Stimulated activated CD8-positive, alpha-beta memory T cell treated with anti-CD3 and anti-CD28 coated beads, Interleukin-12 subunit alpha, Interleukin-12 subunit beta, amount 100 ng/mL, for 4 hours (primary cell): Measurements from ENCODE around the gene GMEB2.
"Not testable (repeated sequence)": the region's sequence is repeated elsewhere in the genome, so short reads cannot be mapped to it uniquely, and the experiment has no call there.

Experiments
- DNase-seq: peaks from one replicate; pipeline ENCODE4 v3.0.0-alpha.2; 2020; ENCODE audit warnings: low read depth

Gene GMEB2

DNA sequence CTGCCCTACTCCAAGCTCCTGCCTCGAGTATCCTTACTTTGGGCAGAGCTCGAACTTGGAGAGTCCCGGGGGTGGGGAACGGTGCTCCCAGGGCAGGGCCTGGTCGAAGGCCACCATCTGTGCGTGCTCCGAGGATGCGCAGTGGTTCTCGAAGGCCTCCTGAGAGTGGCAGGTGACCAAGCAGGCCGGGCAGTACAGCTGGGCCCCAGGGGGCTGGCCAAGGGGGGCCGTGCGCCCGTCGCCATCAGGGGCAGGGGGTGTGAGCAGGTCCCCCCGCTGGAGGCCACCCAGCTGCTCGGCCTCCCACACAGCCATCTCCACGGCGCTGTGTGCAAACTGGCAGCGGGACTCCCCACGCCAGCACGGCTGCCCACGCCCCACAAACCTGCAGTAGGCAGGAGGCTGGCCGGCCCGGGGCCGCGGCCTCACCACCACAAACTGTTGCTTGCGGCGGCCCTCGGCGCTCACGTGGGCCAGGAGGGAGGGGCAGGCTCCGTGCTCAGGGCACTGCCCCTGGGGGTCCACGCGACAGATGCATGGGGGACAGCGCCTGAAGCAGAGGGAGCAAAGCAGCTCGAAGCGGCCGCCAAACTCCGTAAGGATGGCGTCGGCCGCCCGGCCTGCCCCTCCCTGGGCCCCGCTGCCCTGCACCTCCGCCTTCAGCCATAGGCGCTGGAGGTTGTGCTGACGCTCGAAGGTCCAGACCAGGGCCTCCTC lies 54.7 kb downstream of the GMEB2 start:
- DNase-seq: no peak

- DNase-seq: not testable (repeated sequence)
These were observed 55.8 kb downstream of the GMEB2 start for GRCh38 chr20:63571087-63571478.

- no peak for DNase-seq
These were observed 56.4 kb downstream of the GMEB2 start for GRCh38 chr20:63570281-63571086.

- no peak for DNase-seq
These were observed 57.6 kb downstream of the GMEB2 start for GRCh38 chr20:63568986-63569949.

- no peak for DNase-seq
These were observed 58.5 kb downstream of the GMEB2 start for GRCh38 chr20:63568170-63568981.

DNA sequence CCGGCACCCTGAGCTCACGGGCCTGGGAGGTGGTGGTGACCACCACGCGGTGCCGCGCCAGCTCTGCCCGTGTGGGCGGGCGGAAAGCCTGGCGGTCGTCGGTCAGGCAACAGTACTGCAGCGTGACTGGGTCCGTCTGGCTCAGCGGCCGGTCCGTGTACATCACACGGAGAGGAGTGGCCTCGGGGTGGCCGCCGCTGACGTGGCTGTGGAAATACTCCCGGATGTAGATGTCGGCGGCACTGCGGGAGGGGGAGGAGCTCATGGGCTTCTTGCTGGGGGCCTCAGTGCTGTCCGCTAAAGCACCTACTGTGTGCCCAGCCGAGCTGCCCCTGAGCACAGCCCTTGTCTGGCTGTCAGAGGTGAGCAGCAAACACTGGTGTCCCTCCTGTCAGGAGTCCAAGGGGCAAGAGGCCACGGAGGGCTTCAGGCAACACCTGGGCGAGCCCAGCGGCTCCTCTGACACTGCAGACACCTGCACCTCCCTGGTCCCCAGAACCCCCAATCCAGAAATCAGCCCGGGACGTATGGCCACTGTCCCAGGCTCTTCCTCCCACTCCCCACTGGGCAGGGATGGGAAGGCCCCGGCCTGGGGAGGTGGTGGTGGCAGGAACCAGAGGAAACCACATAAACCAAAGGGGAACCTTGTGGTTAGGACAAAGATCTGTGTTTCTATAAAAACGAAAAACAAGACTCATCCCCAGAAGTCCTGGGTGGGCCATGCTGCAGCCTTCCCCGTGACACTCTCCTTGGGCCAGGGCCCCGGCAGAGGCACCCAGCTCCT lies 59.3 kb downstream of the GMEB2 start:
- peak; percentile 50 for DNase-seq

DNA sequence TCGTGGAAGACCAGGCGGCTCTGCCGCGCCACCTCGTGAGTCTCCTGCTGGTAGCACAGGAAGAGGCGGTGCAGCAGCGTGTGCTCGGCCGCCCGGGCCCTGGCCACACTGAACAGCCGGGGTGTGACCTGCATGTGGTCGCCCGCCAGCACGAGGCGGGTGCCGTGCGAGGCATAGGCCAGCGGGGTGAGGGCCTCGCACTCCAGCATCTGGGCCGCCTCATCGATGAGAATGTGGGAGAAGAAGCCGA lies 59.8 kb downstream of the GMEB2 start:
- DNase-seq: no peak

GRCh38 chr20:63566395-63567135 lies 60.3 kb downstream of the GMEB2 start:
- DNase-seq: no peak

DNA sequence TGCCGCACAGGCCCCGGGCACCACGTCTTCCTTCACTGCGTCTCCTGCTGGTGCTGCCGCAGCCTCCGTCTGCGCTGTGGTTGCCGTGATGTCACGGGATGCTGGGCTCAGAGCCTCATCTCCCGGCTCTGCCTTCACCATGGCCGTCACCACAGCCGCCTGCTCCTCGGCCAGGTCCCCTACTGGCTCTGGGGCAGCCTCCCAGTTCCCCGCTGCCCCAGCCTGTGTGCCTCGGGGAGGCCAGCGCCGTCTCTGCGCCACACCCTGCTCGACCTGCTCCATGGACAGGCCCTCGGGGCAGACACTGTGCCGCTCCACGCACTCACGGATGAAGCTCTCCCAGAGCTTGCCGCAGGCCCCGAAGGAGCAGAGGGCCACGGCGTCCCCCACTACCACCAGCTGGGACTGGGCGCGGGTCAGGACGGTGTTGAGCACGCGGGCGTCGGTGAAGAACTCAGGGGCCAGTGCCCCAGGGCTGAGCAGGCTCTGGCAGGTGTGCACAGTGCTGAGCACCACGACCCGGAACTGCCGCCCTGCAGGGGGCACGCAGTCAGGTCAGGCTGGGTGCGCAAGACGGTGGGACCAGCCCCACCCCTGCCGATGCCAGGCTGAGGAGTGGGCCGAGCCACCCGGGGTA lies 61.1 kb downstream of the GMEB2 start:
- no peak for DNase-seq

- DNase-seq: no peak
These were observed 61.7 kb downstream of the GMEB2 start for GRCh38 chr20:63565021-63565698.

- DNase-seq: no peak
These were observed 62.7 kb downstream of the GMEB2 start for GRCh38 chr20:63564036-63564810.

DNA sequence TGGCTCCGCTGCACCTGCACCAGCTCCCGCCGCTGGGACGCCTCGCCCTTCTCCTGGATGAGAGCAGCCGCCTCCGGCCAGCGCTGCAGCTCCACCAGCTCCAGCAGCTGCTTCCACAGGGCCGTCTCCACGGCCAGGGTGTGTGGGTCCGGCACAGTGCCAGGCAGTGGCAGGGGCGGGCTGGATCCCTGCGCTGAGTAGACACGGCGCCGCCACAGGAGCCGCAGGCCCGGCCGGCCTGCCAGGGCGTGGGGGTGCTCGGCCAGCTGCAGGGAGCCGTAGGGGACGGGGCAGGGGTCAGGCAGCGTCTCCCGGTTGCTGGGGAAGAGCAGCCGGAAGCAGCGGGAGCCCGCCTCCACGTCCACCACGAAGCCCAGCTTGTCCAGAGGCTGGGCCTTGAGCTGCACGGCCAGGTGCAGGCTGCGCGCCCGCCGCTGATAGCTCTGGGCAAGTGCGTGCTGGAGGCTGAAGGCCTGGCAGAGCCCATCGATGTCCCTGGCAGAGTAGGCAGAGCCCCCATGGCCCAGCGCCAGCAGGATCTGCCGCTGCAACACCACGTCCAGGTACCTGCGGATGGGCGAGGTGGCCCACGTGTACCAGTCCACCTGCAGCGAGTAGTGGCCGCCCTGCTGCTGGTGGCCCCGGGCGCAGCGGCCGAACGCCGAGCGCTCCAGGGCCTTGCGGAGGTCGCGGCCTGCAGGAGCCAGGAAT lies 63.5 kb downstream of the GMEB2 start:
- DNase-seq: no peak

DNA sequence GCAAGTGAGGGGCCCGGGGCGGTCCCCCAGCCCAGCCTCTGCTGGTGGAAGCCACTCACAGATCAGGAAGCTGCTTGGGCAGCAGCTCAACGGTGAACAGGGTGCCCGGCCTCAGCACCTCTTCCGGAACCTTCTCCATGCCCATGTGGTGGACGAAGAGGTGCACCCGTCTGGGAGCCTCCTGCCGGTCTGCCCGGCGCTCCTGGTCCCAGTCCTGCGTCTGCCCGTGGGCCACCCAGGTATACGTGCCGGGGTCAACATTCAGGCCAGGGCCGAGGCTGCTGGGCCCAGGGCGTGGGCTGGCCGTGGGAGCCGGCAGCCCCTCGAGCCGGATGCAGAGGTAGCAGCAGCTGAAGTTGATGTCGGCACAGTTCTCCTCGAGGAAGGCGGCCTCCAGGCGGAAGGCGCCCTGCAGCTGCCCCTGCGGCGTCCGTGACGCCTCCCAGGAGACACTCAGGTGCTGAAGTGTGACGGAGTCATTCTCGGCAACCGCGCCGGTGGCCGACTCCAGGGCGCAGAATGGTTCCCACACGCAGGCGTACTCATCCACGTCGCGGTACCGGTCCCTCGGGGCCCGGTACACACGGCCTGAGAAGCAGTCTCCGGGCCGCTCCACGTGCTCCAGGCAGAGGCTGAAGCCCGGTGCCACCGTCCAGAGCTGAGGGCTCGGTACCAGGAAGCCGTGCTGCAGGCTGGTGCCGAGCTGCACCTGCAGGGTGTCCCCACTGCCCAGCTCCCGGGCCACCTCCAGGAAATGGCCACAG lies 64.3 kb downstream of the GMEB2 start:
- no peak for DNase-seq

DNA sequence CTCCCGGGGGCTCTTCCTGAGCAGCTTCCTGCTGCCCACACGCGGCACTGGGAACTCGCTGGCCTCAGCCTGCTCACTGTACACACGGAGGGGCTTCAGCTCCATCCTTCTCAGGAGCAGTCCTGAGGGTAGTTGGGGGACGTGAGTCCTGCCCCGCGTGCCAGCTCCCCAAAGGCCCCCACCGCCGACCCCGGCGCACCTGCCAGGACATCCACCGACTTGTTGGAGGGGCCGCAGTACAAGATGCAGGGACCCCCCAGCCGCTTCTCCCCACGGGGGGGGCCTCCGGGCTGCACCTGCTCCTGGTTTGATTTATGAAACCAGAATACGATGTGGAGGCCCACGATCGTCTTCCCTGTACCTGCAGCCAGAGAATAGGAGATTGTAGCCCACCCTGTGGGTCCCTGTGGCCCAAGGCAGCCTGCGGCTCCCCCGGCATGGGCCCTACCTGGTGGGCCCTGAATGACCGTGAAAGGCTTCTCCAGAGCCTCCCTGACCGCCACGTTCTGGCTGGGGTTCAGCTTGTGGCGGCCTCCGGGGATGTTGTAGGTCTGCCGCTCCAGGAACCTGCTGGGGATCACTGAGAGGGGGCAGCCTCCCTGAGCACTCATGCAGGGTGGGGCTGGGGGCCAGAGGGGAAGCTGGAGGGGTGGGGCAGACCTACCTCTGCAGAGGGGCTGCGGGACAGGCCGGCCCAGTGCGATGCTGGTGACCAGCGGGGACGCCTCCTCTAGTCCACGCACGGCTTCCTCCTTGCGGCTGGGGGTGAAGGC lies 65.1 kb downstream of the GMEB2 start:
- DNase-seq: no peak

DNA sequence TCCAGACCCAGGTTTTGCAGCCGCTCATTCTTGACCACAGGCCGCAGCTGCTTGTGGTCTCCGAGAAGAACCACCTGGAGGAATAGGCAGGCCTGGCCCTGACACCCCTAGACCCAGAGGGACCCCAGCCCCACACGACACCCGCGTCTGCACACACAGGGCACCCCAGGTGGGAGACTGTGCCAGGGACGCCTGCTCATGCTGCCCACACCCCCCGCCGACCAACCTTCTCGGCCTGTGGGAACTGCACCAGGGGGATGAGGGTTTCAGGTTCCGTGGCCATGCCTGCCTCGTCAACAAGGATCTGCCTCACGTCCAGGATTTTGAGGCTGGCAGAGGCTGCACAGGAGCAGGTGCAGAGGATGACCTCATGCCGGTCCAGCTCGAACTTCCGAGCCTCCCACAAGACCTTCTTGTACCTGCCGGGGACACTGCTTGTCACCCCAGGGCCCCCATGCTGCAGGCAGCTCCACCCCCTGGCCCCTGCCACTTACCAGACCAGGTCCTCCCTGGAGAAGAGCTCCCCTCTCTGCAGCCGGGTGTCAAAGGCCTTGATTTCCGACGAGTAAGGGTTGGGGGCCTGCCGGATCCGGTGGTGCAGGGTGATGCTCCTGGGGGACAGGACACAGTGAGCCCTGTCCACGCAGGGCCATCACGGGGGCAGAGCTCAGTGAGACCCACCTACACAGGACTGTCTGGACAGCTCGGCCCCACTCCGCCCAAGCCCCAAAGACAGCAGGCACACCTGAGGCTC lies 65.9 kb downstream of the GMEB2 start:
- DNase-seq: no peak
